Keratinocyte (primary cell): ENCODE results near the gene OTUD5. TPM values are rescaled to one million over a fixed set of nuclear protein-coding genes. Genes with fewer than 3 reads are reported as not detected.

Source experiments
- DNase-seq: peaks from one replicate; pipeline ENCODE4 v3.0.0-alpha.2; 2011; ENCODE audit warnings: low read depth, missing footprints, low spot score
- FAIRE-seq: peaks from 2 replicates; lab custom pipeline; 2011; peaks lifted over from hg19 to GRCh38; lab: Jason Lieb, UNC
- H2AFZ ChIP-seq: 2 replicates; pipeline ENCODE4 v1.6.0; 2012; ENCODE audit warnings: low read length, control low read depth, inconsistent platforms; ENCODE audit not compliant: control insufficient read depth
- H3K27ac ChIP-seq: 2 replicates; pipeline ENCODE4 v1.5.1; 2011; ENCODE audit warnings: low read length; ENCODE audit not compliant: control insufficient read depth, insufficient read depth
- H3K27me3 ChIP-seq: 3 replicates; pipeline ENCODE4 v1.6.0; 2011; ENCODE audit warnings: low read length; ENCODE audit not compliant: control insufficient read depth, insufficient read depth; ENCODE audit errors: extremely low read depth
- H3K36me3 ChIP-seq, 2 experiments: 2 replicates in 1 of 2; 3 replicates in 1 of 2; pipeline ENCODE4 v1.5.1; 2011; ENCODE audit warnings: low read length in 2 of 2, mild to moderate bottlenecking in 1 of 2; ENCODE audit not compliant: control insufficient read depth in 2 of 2, insufficient read depth in 2 of 2; ENCODE audit errors: extremely low read depth in 1 of 2
- H3K4me1 ChIP-seq: 3 replicates; pipeline ENCODE4 v1.5.1; 2011; ENCODE audit warnings: low read length; ENCODE audit not compliant: control insufficient read depth, insufficient read depth; ENCODE audit errors: extremely low read depth
- H3K4me2 ChIP-seq: 3 replicates; pipeline ENCODE4 v1.6.0; 2011; ENCODE audit warnings: low read depth, low read length; ENCODE audit not compliant: control insufficient read depth, insufficient read depth; ENCODE audit errors: extremely low read depth
- H3K4me3 ChIP-seq, 3 experiments: fragments of 200-600 bp in 1 of 3; sonication (generic) in 1 of 3; 2 replicates in 2 of 3; 3 replicates in 1 of 3; pipeline ENCODE4 v1.5.1; 2011 to 2016; ENCODE audit warnings: low read length in 3 of 3, mild to moderate bottlenecking in 3 of 3, control low read depth in 2 of 3, inconsistent platforms in 1 of 3, low read depth in 1 of 3, mixed read lengths in 1 of 3, mixed run types in 1 of 3, moderate library complexity in 1 of 3; ENCODE audit not compliant: control insufficient read depth in 2 of 3, insufficient read depth in 2 of 3; ENCODE audit errors: extremely low read depth in 1 of 3
- H3K79me2 ChIP-seq: 2 replicates; pipeline ENCODE4 v1.6.0; 2012; ENCODE audit warnings: low read length; ENCODE audit not compliant: control insufficient read depth, insufficient read depth
- H3K9ac ChIP-seq: 3 replicates; pipeline ENCODE4 v1.6.0; 2011; ENCODE audit warnings: low read length; ENCODE audit not compliant: control insufficient read depth, insufficient read depth; ENCODE audit errors: extremely low read depth
- H3K9me1 ChIP-seq: 3 replicates; pipeline ENCODE4 v1.6.0; 2011; ENCODE audit warnings: low read length; ENCODE audit not compliant: control insufficient read depth, insufficient read depth; ENCODE audit errors: extremely low read depth
- H3K9me3 ChIP-seq: 2 replicates; pipeline ENCODE4 v1.5.1; 2012; ENCODE audit warnings: low read depth, low read length; ENCODE audit not compliant: control insufficient read depth
- H4K20me1 ChIP-seq: 3 replicates; pipeline ENCODE4 v1.6.0; 2011; ENCODE audit warnings: low read length; ENCODE audit not compliant: control insufficient read depth, insufficient read depth; ENCODE audit errors: extremely low read depth
- CTCF ChIP-seq, 3 experiments: IDR thresholded peaks in 1 of 3; conservative IDR thresholded peaks in 1 of 3; optimal IDR thresholded peaks in 1 of 3; 2 replicates in 2 of 3; 3 replicates in 1 of 3; pipeline versions ENCODE3 to v1.5.1; 2011; ENCODE audit warnings: low read length in 3 of 3, mild to moderate bottlenecking in 3 of 3, moderate library complexity in 2 of 3, control low read depth in 1 of 3, inconsistent platforms in 1 of 3; ENCODE audit not compliant: insufficient read depth in 2 of 3; ENCODE audit errors: extremely low read depth in 1 of 3
- EZH2 ChIP-seq: IDR thresholded peaks from one replicate; pipeline ENCODE4 v1.6.1; 2012; ENCODE audit warnings: inconsistent platforms, mild to moderate bottlenecking, low read length, moderate library complexity
- dilution Hi-C: fragments of 300-500 bp; cut with MboI; formaldehyde crosslinking; loops from one replicate; pipeline ENCODE4 v1.7.0; 2020; ENCODE audit warnings: low sequenced_read_pairs; ENCODE audit not compliant: extremely low pct_ligation_motif_present
- polyA plus RNA-seq, 5 experiments: library from polyadenylated mRNA; depleted of rRNA in 3 of 5; stranded (reverse) in 3 of 5; stranded (forward) in 1 of 5; unstranded in 1 of 5; fragments of >200 nt; gene quantifications; 1 replicate in 1 of 5; 2 replicates in 3 of 5; 3 replicates in 1 of 5; pipeline versions ENCODE4 v1.2.1 to v1.2.3, GENCODE V29; 2011 to 2012; ENCODE audit warnings: missing spikeins in 2 of 5, low read depth in 1 of 5, low replicate concordance in 1 of 5

Gene OTUD5
- polyA plus RNA-seq, 1 donor (not counting 4 experiments of a cell fraction or from before 2014, with no cell fraction given): 40.3 TPM

GRCh38 chrX:48960291-48960690 is 2.9 kb upstream of the OTUD5 start:
- Histone ChIP-seq H3K27ac (no peak overlapping the region), H3K4me2 (no peak overlapping the region), H3K9ac (no peak overlapping the region), H3K36me3 (peaks cover 0 to 4% of the 10 kb centered on the region in 2 experiments), H3K9me1 (no peaks in the 10 kb centered on the region), H3K4me3 (no peak overlapping the region), H2AFZ (no peak overlapping the region), H3K4me1 (peaks cover 10% of the 10 kb centered on the region), H3K79me2 (peaks cover 19% of the 10 kb centered on the region), H4K20me1 (no peaks in the 10 kb centered on the region), H3K9me3 (no peaks in the 10 kb centered on the region), H3K27me3 (no peaks in the 10 kb centered on the region)
- FAIRE-seq: no peak
- DNase-seq: no peak
- dilution Hi-C loops: no loop called here
- TF ChIP-seq EZH2 (no peak), CTCF (optimal IDR thresholded peaks at IDR 0.05 in 1 of 3, IDR thresholded peaks at IDR 0.05 in 1 of 3, conservative IDR thresholded peaks at IDR 0.05 in 1 of 3; ENCODE audit: extremely low read depth in 1 of 3, insufficient read depth in 2 of 3, low read length in 3 of 3) (no peak)

- H3K27ac ChIP-seq: peak overlapping the region; percentile 98
- FAIRE-seq: no peak
- no peaks in the 10 kb centered on the region for H3K9me3 ChIP-seq
- no peaks in the 10 kb centered on the region for H3K9me1 ChIP-seq
- no peaks in the 10 kb centered on the region for H4K20me1 ChIP-seq
- dilution Hi-C loops: no loop called here
- H3K4me1 ChIP-seq: peaks cover 11% of the 10 kb centered on the region
- H3K79me2 ChIP-seq: peaks cover 35% of the 10 kb centered on the region
- peak overlapping the region; percentile 22 to 74 (median 38) for H3K4me3 ChIP-seq
- peak overlapping the region; percentile 10 for H2AFZ ChIP-seq
- DNase-seq: no peak
- TF ChIP-seq CTCF (optimal IDR thresholded peaks at IDR 0.05 in 1 of 3, IDR thresholded peaks at IDR 0.05 in 1 of 3, conservative IDR thresholded peaks at IDR 0.05 in 1 of 3; ENCODE audit: extremely low read depth in 1 of 3, insufficient read depth in 2 of 3, low read length in 3 of 3) (no peak), EZH2 (no peak)
- H3K27me3 ChIP-seq: no peaks in the 10 kb centered on the region
- peak overlapping the region; percentile 72 for H3K4me2 ChIP-seq
- H3K9ac ChIP-seq: peak overlapping the region; percentile 95
- H3K36me3 ChIP-seq: peaks cover 3 to 14% of the 10 kb centered on the region in 2 experiments
These were observed 1.3 kb upstream of the OTUD5 start for GRCh38 chrX:48958635-48959094.
